ENCODE data around the gene MAML3. TPM values are rescaled to one million over a fixed set of nuclear protein-coding genes. Genes with fewer than 3 reads are reported as not detected.

MAML3 gene
- total RNA-seq, 2 donors from 2014 or later: 2.6 to 5.8 TPM

DNA sequence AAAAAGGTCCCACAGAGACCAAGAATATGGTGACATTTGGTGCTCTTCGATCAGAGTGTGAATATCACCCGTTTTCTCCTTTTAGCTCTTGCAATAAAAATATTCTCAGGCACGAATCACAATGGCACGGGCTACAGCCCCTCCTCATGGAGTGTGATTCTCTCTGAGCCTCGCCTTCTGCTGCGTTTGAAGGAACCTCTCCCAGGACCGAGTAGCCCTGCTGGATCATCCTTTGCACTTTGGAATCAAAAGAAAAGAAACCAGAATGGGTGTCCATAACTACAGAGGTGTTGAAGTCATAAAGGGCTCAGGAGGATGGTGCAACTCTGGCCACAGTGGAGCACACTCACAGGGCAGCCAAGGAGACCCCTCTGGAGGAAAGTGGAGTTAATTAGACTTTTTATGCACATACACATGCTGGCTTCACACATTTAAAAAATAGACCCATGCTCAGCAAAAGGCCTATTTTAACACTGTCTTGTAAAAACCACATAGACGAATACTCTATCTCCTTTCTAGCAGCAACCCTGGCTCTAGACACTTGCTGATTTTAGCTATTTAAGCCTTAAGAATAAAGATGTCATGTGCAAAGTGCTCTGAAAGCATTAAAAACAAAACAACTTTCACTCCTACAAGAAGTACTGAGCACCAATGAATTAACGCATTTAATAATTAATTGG lies 19.1 kb downstream of the MAML3 start:
- peaks cover 0 to 10% of the 10 kb centered on the region in 2 donors for H3K4me1 ChIP-seq
- no peaks in the 10 kb centered on the region for H3K36me3 ChIP-seq
- TF ChIP-seq, protein P1, sequence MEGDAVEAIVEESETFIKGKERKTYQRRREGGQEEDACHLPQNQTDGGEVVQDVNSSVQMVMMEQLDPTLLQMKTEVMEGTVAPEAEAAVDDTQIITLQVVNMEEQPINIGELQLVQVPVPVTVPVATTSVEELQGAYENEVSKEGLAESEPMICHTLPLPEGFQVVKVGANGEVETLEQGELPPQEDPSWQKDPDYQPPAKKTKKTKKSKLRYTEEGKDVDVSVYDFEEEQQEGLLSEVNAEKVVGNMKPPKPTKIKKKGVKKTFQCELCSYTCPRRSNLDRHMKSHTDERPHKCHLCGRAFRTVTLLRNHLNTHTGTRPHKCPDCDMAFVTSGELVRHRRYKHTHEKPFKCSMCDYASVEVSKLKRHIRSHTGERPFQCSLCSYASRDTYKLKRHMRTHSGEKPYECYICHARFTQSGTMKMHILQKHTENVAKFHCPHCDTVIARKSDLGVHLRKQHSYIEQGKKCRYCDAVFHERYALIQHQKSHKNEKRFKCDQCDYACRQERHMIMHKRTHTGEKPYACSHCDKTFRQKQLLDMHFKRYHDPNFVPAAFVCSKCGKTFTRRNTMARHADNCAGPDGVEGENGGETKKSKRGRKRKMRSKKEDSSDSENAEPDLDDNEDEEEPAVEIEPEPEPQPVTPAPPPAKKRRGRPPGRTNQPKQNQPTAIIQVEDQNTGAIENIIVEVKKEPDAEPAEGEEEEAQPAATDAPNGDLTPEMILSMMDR (IDR thresholded peaks at IDR 0.05): no peak
- no peaks in the 10 kb centered on the region for H3K9me3 ChIP-seq
- no peaks in the 10 kb centered on the region for H3K27me3 ChIP-seq
- H3K4me3 ChIP-seq: no peak overlapping the region
- no peak for DNase-seq (ENCODE audit: low spot score)
- no peak overlapping the region for H3K27ac ChIP-seq

DNA sequence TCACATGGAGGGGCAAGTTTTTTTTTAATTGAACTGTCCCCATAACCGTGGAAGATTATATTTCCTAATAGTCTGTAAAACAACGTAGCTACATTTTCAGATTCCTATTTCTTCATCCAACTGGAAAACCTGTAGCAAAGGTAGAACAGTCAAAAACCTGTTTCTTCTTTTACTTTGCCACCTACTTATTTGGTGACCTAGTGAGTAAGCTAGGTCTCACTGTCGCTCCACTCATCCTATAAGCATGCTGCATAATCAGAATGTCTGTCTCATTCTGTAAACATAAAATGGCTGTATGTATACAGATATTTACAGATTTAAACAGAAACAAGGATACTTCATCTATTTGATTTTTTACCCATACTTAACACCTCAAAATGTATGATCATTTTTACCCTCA lies 20.4 kb downstream of the MAML3 start:
- H3K36me3 ChIP-seq: no peaks in the 10 kb centered on the region
- H3K4me1 ChIP-seq: peaks cover 0 to 10% of the 10 kb centered on the region in 2 donors
- no peak overlapping the region for H3K4me3 ChIP-seq
- no peaks in the 10 kb centered on the region for H3K9me3 ChIP-seq
- DNase-seq (ENCODE audit: low spot score): no peak
- no peaks in the 10 kb centered on the region for H3K27me3 ChIP-seq
- H3K27ac ChIP-seq: no peak overlapping the region
- TF ChIP-seq, protein P1 (IDR thresholded peaks at IDR 0.05): no peak

DNA sequence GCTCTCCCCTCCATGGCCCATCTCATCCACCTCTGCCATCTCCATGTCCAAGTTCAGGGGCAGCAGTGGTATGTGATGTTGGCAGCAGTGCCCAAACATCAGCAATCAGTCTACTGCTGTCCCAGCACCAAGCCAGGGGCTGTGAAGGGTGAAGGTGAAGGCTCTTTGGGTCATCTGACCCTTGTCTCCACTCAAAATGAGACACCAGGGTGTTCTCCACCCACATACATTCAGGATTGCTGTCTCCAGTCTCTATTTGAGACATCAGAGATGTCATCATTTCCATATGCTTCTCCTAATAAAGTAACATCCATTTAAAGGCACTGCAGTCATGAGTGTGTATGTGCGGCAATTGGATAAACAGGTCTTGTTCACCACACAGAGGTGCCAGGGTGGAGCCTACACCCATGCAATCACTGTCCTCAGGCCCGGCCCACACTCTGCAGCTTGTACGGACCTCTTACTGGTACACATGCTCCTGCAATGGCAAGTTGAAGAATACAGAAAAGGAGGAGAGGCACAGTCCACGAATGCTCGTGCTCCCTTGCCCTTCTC lies 22.2 kb downstream of the MAML3 start:
- Histone ChIP-seq H3K36me3 (no peaks in the 10 kb centered on the region), H3K9me3 (no peaks in the 10 kb centered on the region), H3K4me3 (no peak overlapping the region), H3K27ac (no peak overlapping the region), H3K27me3 (no peaks in the 10 kb centered on the region), H3K4me1 (peaks cover 0 to 10% of the 10 kb centered on the region in 2 donors)
- no peak for DNase-seq (ENCODE audit: low spot score)
- TF ChIP-seq, protein P1 (IDR thresholded peaks at IDR 0.05): no peak

DNA sequence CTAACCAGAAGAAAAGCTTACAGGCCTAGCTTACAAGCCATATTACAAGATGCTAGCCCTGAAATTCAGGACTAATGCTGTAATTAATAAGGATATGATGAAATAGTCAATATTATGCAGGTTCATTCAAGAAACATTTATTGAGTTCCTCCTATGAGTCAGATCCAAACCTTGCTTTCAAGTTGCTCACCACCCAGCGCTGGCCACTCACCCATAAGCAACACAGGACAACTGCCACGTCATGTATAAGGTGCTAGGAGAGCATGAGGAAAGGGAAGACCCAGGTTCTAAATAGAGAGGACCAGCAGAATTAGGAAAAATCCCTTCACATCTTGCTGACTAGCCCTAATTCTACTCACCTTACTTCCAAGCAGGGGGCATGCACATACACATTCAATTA lies 23.3 kb downstream of the MAML3 start:
- TF ChIP-seq, protein P1 (IDR thresholded peaks at IDR 0.05): no peak
- no peaks in the 10 kb centered on the region for H3K36me3 ChIP-seq
- DNase-seq (ENCODE audit: low spot score): no peak
- peaks cover 0 to 7% of the 10 kb centered on the region in 2 donors for H3K4me1 ChIP-seq
- H3K9me3 ChIP-seq: no peaks in the 10 kb centered on the region
- H3K27me3 ChIP-seq: no peaks in the 10 kb centered on the region
- H3K4me3 ChIP-seq: no peak overlapping the region
- H3K27ac ChIP-seq: no peak overlapping the region

DNA sequence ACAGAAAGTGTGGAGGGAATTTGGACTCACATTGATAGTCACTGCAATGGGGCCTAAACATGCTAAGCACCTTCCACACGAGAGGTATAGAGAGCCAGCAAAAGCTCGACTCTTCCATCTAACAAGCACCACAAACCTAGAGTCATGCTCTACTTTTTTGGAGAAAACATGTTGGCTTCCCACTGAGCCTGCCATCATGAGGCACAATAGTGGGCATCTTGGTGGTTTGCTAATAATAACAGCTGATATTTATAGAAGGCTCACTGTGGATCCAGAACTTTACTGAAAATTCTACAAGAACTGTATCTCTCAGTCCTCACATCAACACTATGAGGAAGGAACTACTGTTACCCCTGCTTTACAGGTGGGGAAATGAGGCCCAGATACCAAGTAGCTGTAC lies 26.6 kb downstream of the MAML3 start:
- no peaks in the 10 kb centered on the region for H3K4me1 ChIP-seq
- no peaks in the 10 kb centered on the region for H3K9me3 ChIP-seq
- H3K4me3 ChIP-seq: no peak overlapping the region
- H3K27me3 ChIP-seq: no peaks in the 10 kb centered on the region
- DNase-seq (ENCODE audit: low spot score): no peak
- H3K36me3 ChIP-seq: no peaks in the 10 kb centered on the region
- no peak overlapping the region for H3K27ac ChIP-seq
- TF ChIP-seq, protein P1 (IDR thresholded peaks at IDR 0.05): no peak

DNA sequence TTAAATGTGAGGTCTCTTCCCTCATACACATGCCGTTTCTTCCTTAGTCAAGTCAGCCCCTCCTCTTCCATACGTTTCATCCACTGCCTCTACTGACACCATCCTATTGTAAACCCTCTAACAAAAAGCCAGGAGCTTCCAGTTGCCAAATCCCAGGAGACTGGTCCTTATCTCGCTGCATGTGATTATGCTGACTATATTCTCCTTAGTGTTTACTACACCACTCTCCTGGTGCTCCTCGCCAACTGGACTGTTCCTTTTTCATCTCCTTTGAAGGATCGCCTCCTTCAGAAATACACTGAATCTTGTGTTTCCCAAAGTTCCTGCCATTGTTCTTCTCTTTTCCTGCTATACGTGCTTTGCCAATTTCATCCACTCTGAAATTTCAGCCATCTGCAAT lies 27.7 kb downstream of the MAML3 start:
- DNase-seq (ENCODE audit: low spot score): no peak
- H3K27ac ChIP-seq: no peak overlapping the region
- TF ChIP-seq, protein P1 (IDR thresholded peaks at IDR 0.05): no peak
- no peaks in the 10 kb centered on the region for H3K9me3 ChIP-seq
- no peaks in the 10 kb centered on the region for H3K36me3 ChIP-seq
- H3K4me1 ChIP-seq: no peaks in the 10 kb centered on the region
- H3K4me3 ChIP-seq: no peak overlapping the region
- H3K27me3 ChIP-seq: no peaks in the 10 kb centered on the region
